HepG2 (cell line): ENCODE results near the gene ANKRD13D. TPM values are rescaled to one million over a fixed set of nuclear protein-coding genes. Genes with fewer than 3 reads are reported as not detected.

Experiments used
- ATF4 ChIP-seq, 2 experiments: fragments of 450-650 bp in 1 of 2; sonication (generic) in 1 of 2; formaldehyde crosslinking; IDR thresholded peaks; 2 replicates each; pipeline versions ENCODE4 v1.5.0 to v1.8.0; 2020 to 2022; ENCODE audit warnings: mild to moderate bottlenecking in 1 of 2, missing genetic modification reagents in 1 of 2
- ATRX ChIP-seq: sonication (generic); formaldehyde crosslinking; IDR thresholded peaks from 2 replicates; pipeline ENCODE4 v1.4.0; 2020; ENCODE audit warnings: missing genetic modification reagents, borderline replicate concordance
- EHMT2 ChIP-seq: fragments of 200-600 bp; sonication (generic); IDR thresholded peaks from 2 replicates; pipeline ENCODE4 v1.7.0; 2017; ENCODE audit warnings: antibody characterized with exemption, low read depth, low read length, borderline replicate concordance
- ETS1 ChIP-seq: sonication (generic); formaldehyde crosslinking; IDR thresholded peaks from 2 replicates; pipeline ENCODE4 v1.4.0; 2020; ENCODE audit warnings: missing genetic modification reagents
- FOXP1 ChIP-seq, 2 experiments: fragments of 450-650 bp in 1 of 2; IDR thresholded peaks; 2 replicates each; pipeline ENCODE4 v1.6.1; 2017 to 2018; ENCODE audit warnings: antibody characterized with exemption in 1 of 2
- GRHL1 ChIP-seq: sonication (generic); formaldehyde crosslinking; conservative IDR thresholded peaks from 2 replicates; pipeline ENCODE4 v1.8.0; 2022; ENCODE audit warnings: missing genetic modification reagents
- HNF4G ChIP-seq, 2 experiments: sonication (generic) in 1 of 2; formaldehyde crosslinking in 1 of 2; IDR thresholded peaks; 2 replicates each; pipeline versions ENCODE4 v1.4.0 to v1.6.1; 2011 to 2020; ENCODE audit warnings: borderline replicate concordance in 2 of 2, low read depth in 2 of 2, mild to moderate bottlenecking in 2 of 2, low read length in 1 of 2, missing genetic modification reagents in 1 of 2, moderate library complexity in 1 of 2
- JUN ChIP-seq: sonication (generic); formaldehyde crosslinking; IDR thresholded peaks from 2 replicates; pipeline ENCODE4 v1.4.0; 2020; ENCODE audit warnings: mild to moderate bottlenecking, missing genetic modification reagents
- PHF5A ChIP-seq: IDR thresholded peaks from one replicate; pipeline ENCODE4 v1.6.1; 2018; ENCODE audit warnings: low read depth, missing genetic modification reagents; ENCODE audit not compliant: unreplicated experiment
- REXO4 ChIP-seq: sonication (generic); formaldehyde crosslinking; IDR thresholded peaks from 2 replicates; pipeline ENCODE4 v1.8.0; 2022; ENCODE audit warnings: missing genetic modification reagents, mild to moderate bottlenecking, borderline replicate concordance
- USF2 ChIP-seq, 2 experiments: sonication (generic) in 1 of 2; formaldehyde crosslinking in 1 of 2; IDR thresholded peaks; 2 replicates each; pipeline versions ENCODE4 v1.5.1 to v1.6.1; 2011 to 2020; ENCODE audit warnings: borderline replicate concordance in 1 of 2, low read depth in 1 of 2, low read length in 1 of 2, mild to moderate bottlenecking in 1 of 2, missing genetic modification reagents in 1 of 2, moderate library complexity in 1 of 2
- YEATS4 ChIP-seq: sonication (generic); formaldehyde crosslinking; IDR thresholded peaks from 2 replicates; pipeline ENCODE4 v1.4.0; 2020; ENCODE audit warnings: missing genetic modification reagents, borderline replicate concordance
- ZBTB20 ChIP-seq: sonication (generic); formaldehyde crosslinking; IDR thresholded peaks from 2 replicates; pipeline ENCODE4 v1.8.1; 2023; ENCODE audit warnings: missing genetic modification reagents, low read depth, mild to moderate bottlenecking, borderline replicate concordance
- ZEB1 ChIP-seq: IDR thresholded peaks from 2 replicates; pipeline ENCODE4 v1.6.1; 2012; ENCODE audit warnings: mild to moderate bottlenecking, low read depth, inconsistent platforms; ENCODE audit not compliant: insufficient replicate concordance
- ZNF143 ChIP-seq: sonication (generic); formaldehyde crosslinking; IDR thresholded peaks from 2 replicates; pipeline ENCODE4 v1.4.0; 2020; ENCODE audit warnings: missing genetic modification reagents
- ZNF276 ChIP-seq: sonication (generic); formaldehyde crosslinking; IDR thresholded peaks from 2 replicates; pipeline ENCODE4 v1.4.0; 2020; ENCODE audit warnings: mild to moderate bottlenecking, low read depth, missing genetic modification reagents
- ZNF343 ChIP-seq: sonication (generic); formaldehyde crosslinking; IDR thresholded peaks from 2 replicates; pipeline ENCODE4 v1.4.0; 2020; ENCODE audit warnings: mild to moderate bottlenecking, missing genetic modification reagents
- ZNF446 ChIP-seq: sonication (generic); formaldehyde crosslinking; IDR thresholded peaks from 2 replicates; pipeline ENCODE4 v1.5.0; 2020; ENCODE audit warnings: mild to moderate bottlenecking, missing genetic modification reagents
- polyA plus RNA-seq, 8 experiments: library from polyadenylated mRNA; depleted of rRNA in 3 of 8; stranded (reverse) in 7 of 8; unstranded in 1 of 8; fragments of >200 nt; fragmentation: Illumina TruSeq in 4 of 8; extraction: Trizol in 4 of 8; gene quantifications; 2 replicates each; pipeline versions ENCODE4 v1.2.1 to v1.2.3, GENCODE V29; 2011 to 2016; ENCODE audit warnings: low read depth in 4 of 8, missing spikeins in 1 of 8, mixed read lengths in 1 of 8; ENCODE audit not compliant: insufficient read depth in 1 of 8
- total RNA-seq, 5 experiments: library from RNA; depleted of rRNA; stranded (reverse); fragments of >200 nt; fragmentation: Illumina TruSeq; extraction: Trizol; gene quantifications; 2 replicates each; pipeline ENCODE4 v1.2.3, GENCODE V29; 2016; ENCODE audit warnings: low read depth in 1 of 5

ANKRD13D gene
- total and polyA plus RNA-seq, 2 of the 13 experiments (the other 11 are each of a cell fraction or from before 2014, with no cell fraction given): 18.6 to 27.3 TPM

- TF ChIP-seq ZNF276 (CRISPR knock-in tag) (0 out of 2 replicates have a peak, but pooled peaks have one; percentile 36), ZNF446 (peak; percentile 69; the same call in 1 of the 2 replicates), HNF4G (IDR thresholded peaks at IDR 0.05; ENCODE audit: borderline replicate concordance, low read depth, low read length) (peak; percentile 14; the same call in 1 of the 2 replicates), HNF4G (CRISPR knock-in tag; IDR thresholded peaks at IDR 0.05; ENCODE audit: borderline replicate concordance, low read depth) (no peak; the same call in none of the 2 replicates), REXO4 (CRISPR knock-in tag) (no peak), FOXP1 (IDR thresholded peaks at IDR 0.05) (no peak), FOXP1 (CRISPR knock-in tag; IDR thresholded peaks at IDR 0.05) (peak; percentile 27; the same call in 1 of the 2 replicates), PHF5A (CRISPR knock-in tag) (no peak), ZNF343 (CRISPR knock-in tag) (peak; percentile 69; the same call in 1 of the 2 replicates), ATRX (no peak), ZEB1 (no peak), ZNF143 (CRISPR knock-in tag) (peak; percentile 51; the same call in 1 of the 2 replicates), ETS1 (CRISPR knock-in tag) (no peak; the same call in 1 of the 2 replicates), YEATS4 (CRISPR knock-in tag) (peak; percentile 92), ATF4 (CRISPR knock-in tag; IDR thresholded peaks at IDR 0.05) (peak in 1 of 2 experiments; percentile 54; a peak in 2 of 4 replicates), ZBTB20 (CRISPR knock-in tag) (no peak), USF2 (IDR thresholded peaks at IDR 0.05; ENCODE audit: low read depth, low read length) (no peak), USF2 (CRISPR knock-in tag; IDR thresholded peaks at IDR 0.05; ENCODE audit: borderline replicate concordance) (no peak), EHMT2 (no peak), GRHL1 (no peak), JUN (CRISPR knock-in tag) (0 out of 2 replicates have a peak, but pooled peaks have one; percentile 28)
Observed at GRCh38 chr11:67288452-67289225, 464 bp upstream of the ANKRD13D start (continued).
